HEK293 (cell line): ENCODE results near the gene B4GALNT2.
"Not testable (repeated sequence)": the region's sequence is repeated elsewhere in the genome, so short reads cannot be mapped to it uniquely, and the experiment has no call there.

ENCODE experiments used
- CTCF ChIA-PET: fragments of 350-600 bp; formaldehyde crosslinking; extraction: SDS; loops from one replicate; lab custom pipeline; 2021; ENCODE audit warnings: antibody characterized with exemption; lab: Yijun Ruan, JAX
- POLR2A ChIA-PET: fragments of 300-600 bp; formaldehyde crosslinking; extraction: SDS; loops from one replicate; lab custom pipeline; 2020; ENCODE audit warnings: antibody characterized with exemption, inconsistent platforms; lab: Yijun Ruan, JAX
- H3K27ac ChIP-seq: fragments of 200-500 bp; sonication (Bioruptor generic); 2 replicates; pipeline ENCODE4 v1.5.1; 2014; ENCODE audit warnings: low read depth, low read length, control low read depth, inconsistent platforms; ENCODE audit errors: extremely low read depth
- H3K36me3 ChIP-seq, 2 experiments: fragments of 200-500 bp in 1 of 2; sonication (Bioruptor generic) in 1 of 2; 1 replicate in 1 of 2; 2 replicates in 1 of 2; pipeline ENCODE4 v1.5.1; 2014 to 2017; ENCODE audit warnings: inconsistent platforms in 2 of 2, low read length in 2 of 2; ENCODE audit not compliant: control insufficient read depth in 2 of 2, insufficient read depth in 1 of 2
- H3K4me1 ChIP-seq: fragments of 200-500 bp; sonication (Bioruptor generic); 2 replicates; pipeline ENCODE4 v1.5.1; 2014; ENCODE audit warnings: mild to moderate bottlenecking, low read length, inconsistent platforms; ENCODE audit not compliant: control insufficient read depth, insufficient read depth
- H3K4me3 ChIP-seq: 2 replicates; pipeline ENCODE4 v1.5.1; 2011; ENCODE audit warnings: low read depth, mild to moderate bottlenecking, control low read depth, low read length, moderate library complexity
- H3K9me3 ChIP-seq: fragments of 200-500 bp; sonication (Bioruptor generic); 2 replicates; pipeline ENCODE4 v1.5.1; 2014; ENCODE audit warnings: low read depth, low read length, inconsistent platforms; ENCODE audit not compliant: control insufficient read depth, insufficient read depth
- IKZF3 ChIP-seq: fragments of 450-650 bp; IDR thresholded peaks from 2 replicates; pipeline ENCODE4 v1.5.0; 2018; ENCODE audit warnings: missing biosample characterization, mild to moderate bottlenecking, missing genetic modification characterization, moderate library complexity
- PRDM10 ChIP-seq: fragments of 450-650 bp; formaldehyde crosslinking; IDR thresholded peaks from 2 replicates; pipeline ENCODE4 v1.5.1; 2016; ENCODE audit warnings: missing biosample characterization, missing genetic modification characterization
- SETDB1 ChIP-seq: IDR thresholded peaks from one replicate; pipeline ENCODE4 v1.6.1; 2017; ENCODE audit warnings: mild to moderate bottlenecking, low read length, moderate library complexity, mixed read lengths; ENCODE audit not compliant: insufficient read length
- TRIM28 ChIP-seq: IDR thresholded peaks from 2 replicates; pipeline ENCODE4 v1.6.1; 2011; ENCODE audit warnings: low read length, control low read depth, borderline replicate concordance
- ZNF146 ChIP-seq: fragments of 450-650 bp; formaldehyde crosslinking; IDR thresholded peaks from 2 replicates; pipeline ENCODE4 v1.5.1; 2016; ENCODE audit warnings: missing biosample characterization, missing genetic modification characterization
- ZNF202 ChIP-seq: fragments of 450-650 bp; formaldehyde crosslinking; IDR thresholded peaks from 2 replicates; pipeline ENCODE4 v1.5.1; 2016; ENCODE audit warnings: missing biosample characterization, missing genetic modification characterization, borderline replicate concordance
- ZNF280C ChIP-seq: fragments of 450-650 bp; formaldehyde crosslinking; IDR thresholded peaks from 2 replicates; pipeline ENCODE4 v1.5.1; 2016; ENCODE audit warnings: missing biosample characterization, missing genetic modification characterization
- ZNF335 ChIP-seq: fragments of 450-650 bp; formaldehyde crosslinking; conservative IDR thresholded peaks from 2 replicates; pipeline ENCODE4 v1.5.1; 2016; ENCODE audit warnings: missing biosample characterization, missing genetic modification characterization
- ZNF394 ChIP-seq: fragments of 450-650 bp; formaldehyde crosslinking; IDR thresholded peaks from 2 replicates; pipeline ENCODE4 v1.5.1; 2016; ENCODE audit warnings: missing biosample characterization, missing genetic modification characterization, mild to moderate bottlenecking, moderate library complexity, borderline replicate concordance
- ZNF433 ChIP-seq: fragments of 450-650 bp; formaldehyde crosslinking; IDR thresholded peaks from 2 replicates; pipeline ENCODE4 v1.5.1; 2016; ENCODE audit warnings: missing biosample characterization, missing genetic modification characterization, low read depth
- ZNF585B ChIP-seq: fragments of 450-650 bp; formaldehyde crosslinking; IDR thresholded peaks from 2 replicates; pipeline ENCODE4 v1.5.1; 2016; ENCODE audit warnings: missing biosample characterization, missing genetic modification characterization
- ZNF654 ChIP-seq: fragments of 450-650 bp; formaldehyde crosslinking; IDR thresholded peaks from 2 replicates; pipeline ENCODE4 v1.5.1; 2016; ENCODE audit warnings: low read depth, missing biosample characterization, missing genetic modification characterization
- ZSCAN18 ChIP-seq: fragments of 450-650 bp; formaldehyde crosslinking; IDR thresholded peaks from 2 replicates; pipeline ENCODE4 v1.5.1; 2016; ENCODE audit warnings: missing biosample characterization, missing genetic modification characterization
- ZSCAN5A ChIP-seq: fragments of 450-650 bp; formaldehyde crosslinking; IDR thresholded peaks from 2 replicates; pipeline ENCODE4 v1.5.1; 2016; ENCODE audit warnings: missing biosample characterization, missing genetic modification characterization

The B4GALNT2 gene

GRCh38 chr17:49170216-49170615 lies 37.6 kb downstream of the B4GALNT2 start:
- H3K9me3 ChIP-seq = no peaks in the 10 kb centered on the region
- no peaks in the 10 kb centered on the region for H3K36me3 ChIP-seq
- ChIA-PET CTCF (interaction anchor here (0.7 to 1.7 kb wide), 5 partner anchors 10 to 492 kb away, joined by 3 to 14 read pairs (median 3); no protein-coding TSS in a partner anchor), POLR2A (no interaction called here)
- no peak overlapping the region for H3K4me3 ChIP-seq
- no peaks in the 10 kb centered on the region for H3K4me1 ChIP-seq
- H3K27ac ChIP-seq = no peak overlapping the region
- TF ChIP-seq ZNF335 (tag by site-specific recombination) (no peak), ZNF202 (no peak), ZNF280C (tag by site-specific recombination) (no peak), ZSCAN5A (tag by site-specific recombination) (no peak), ZNF433 (tag by site-specific recombination) (no peak), ZSCAN18 (tag by site-specific recombination) (no peak), ZNF585B (no peak)

- CTCF ChIA-PET = interaction anchor here (0.5 to 1.7 kb wide), 4 partner anchors 9 to 380 kb away, joined by 3 to 14 read pairs (median 3); no protein-coding TSS in a partner anchor
- H3K9me3 ChIP-seq, H3K4me3 ChIP-seq, H3K27ac ChIP-seq, H3K36me3 ChIP-seq, H3K4me1 ChIP-seq, POLR2A ChIA-PET: not testable (repeated sequence)
These were observed 38.1 kb downstream of the B4GALNT2 start for GRCh38 chr17:49170711-49171110.

- POLR2A ChIA-PET, H3K4me3 ChIP-seq, H3K9me3 ChIP-seq, CTCF ChIA-PET, H3K27ac ChIP-seq, H3K36me3 ChIP-seq, H3K4me1 ChIP-seq: not testable (repeated sequence)
- peak; percentile 76 for TF ChIP-seq SETDB1
- peak; percentile 88; the same call in 1 of the 2 replicates for TF ChIP-seq TRIM28
These were observed 43.4 kb downstream of the B4GALNT2 start for GRCh38 chr17:49175978-49176377.

GRCh38 chr17:49180303-49180702 lies 47.7 kb downstream of the B4GALNT2 start:
- POLR2A ChIA-PET = no interaction called here

More at GRCh38 chr17:49180303-49180702, 47.7 kb downstream of the B4GALNT2 start:
- Histone ChIP-seq H3K4me3 (no peak overlapping the region), H3K4me1 (no peaks in the 10 kb centered on the region), H3K9me3 (no peaks in the 10 kb centered on the region), H3K27ac (no peak overlapping the region), H3K36me3 (no peaks in the 10 kb centered on the region)
- CTCF ChIA-PET = interaction anchor here (0.5 to 3.2 kb wide), 23 partner anchors 9 to 256 kb away, joined by 3 to 28 read pairs (median 4); partner anchors contain the start of gene PHOSPHO1
- TF ChIP-seq ZNF146 (tag by site-specific recombination) (no peak), IKZF3 (peak; percentile 70; the same call in 1 of the 2 replicates), ZNF394 (tag by site-specific recombination) (no peak), ZNF654 (tag by site-specific recombination) (peak; percentile 39), PRDM10 (tag by site-specific recombination) (0 out of 2 replicates have a peak, but pooled peaks have one; percentile 23)
